ENCODE data around the gene SLC25A26.

SLC25A26 gene

GRCh38 chr3:66186545-66186944, 34.3 kb upstream of the SLC25A26 start:
- DNase-seq (ENCODE audit: low read depth) = no peak
- H3K4me3 ChIP-seq (ENCODE audit: low read length) = no peak overlapping the region
- no peak for TF ChIP-seq CTCF (conservative IDR thresholded peaks at IDR 0.05; ENCODE audit: low read depth, low read length)

- TF ChIP-seq CTCF (conservative IDR thresholded peaks at IDR 0.05; ENCODE audit: low read depth, low read length) = no peak
- DNase-seq (ENCODE audit: low read depth) = peak; percentile 13
- peak overlapping the region; percentile 44 for H3K4me3 ChIP-seq (ENCODE audit: low read length)
These were observed 25.4 kb upstream of the SLC25A26 start for GRCh38 chr3:66195347-66195783.

GRCh38 chr3:66196633-66197032, 24.2 kb upstream of the SLC25A26 start:
- TF ChIP-seq CTCF (conservative IDR thresholded peaks at IDR 0.05; ENCODE audit: low read depth, low read length) = peak; percentile 19
- DNase-seq (ENCODE audit: low read depth) = no peak

GRCh38 chr3:66198437-66199088, 22.2 kb upstream of the SLC25A26 start:
- no peak overlapping the region for H3K4me3 ChIP-seq (ENCODE audit: low read length)
- no peak for DNase-seq (ENCODE audit: low read depth)
- TF ChIP-seq CTCF (conservative IDR thresholded peaks at IDR 0.05; ENCODE audit: low read depth, low read length) = no peak

More at GRCh38 chr3:66196633-66197032, 24.2 kb upstream of the SLC25A26 start:
- no peak overlapping the region for H3K4me3 ChIP-seq (ENCODE audit: low read length)

- no peak overlapping the region for H3K4me3 ChIP-seq (ENCODE audit: low read length)
- TF ChIP-seq CTCF (conservative IDR thresholded peaks at IDR 0.05; ENCODE audit: low read depth, low read length) = no peak
- no peak for DNase-seq (ENCODE audit: low read depth)
These were observed 21.7 kb upstream of the SLC25A26 start for GRCh38 chr3:66199089-66199473.

- TF ChIP-seq CTCF (conservative IDR thresholded peaks at IDR 0.05; ENCODE audit: low read depth, low read length) = no peak
- H3K4me3 ChIP-seq (ENCODE audit: low read length) = no peak overlapping the region
- DNase-seq (ENCODE audit: low read depth) = no peak
These were observed 20.7 kb upstream of the SLC25A26 start for GRCh38 chr3:66200147-66200546.

GRCh38 chr3:66200786-66201185, 20.0 kb upstream of the SLC25A26 start:
- no peak overlapping the region for H3K4me3 ChIP-seq (ENCODE audit: low read length)
- no peak for TF ChIP-seq CTCF (conservative IDR thresholded peaks at IDR 0.05; ENCODE audit: low read depth, low read length)
- DNase-seq (ENCODE audit: low read depth) = no peak

All from retinal pigment epithelial cell (primary cell).